ENCODE data around the gene SOWAHA.

GRCh38 chr5:132826424-132827082, 13.5 kb downstream of the SOWAHA start:
- TF ChIP-seq POLR2AphosphoS5 (IDR thresholded peaks at IDR 0.05; ENCODE audit: low read depth, low read length) (no peak), POLR2A (IDR thresholded peaks at IDR 0.05; ENCODE audit: control extremely low read depth in 1 of 2, low read depth in 2 of 2, low read length in 2 of 2) (no peak)
